Measurements from ENCODE around the gene MUC5B. TPM values are rescaled to one million over a fixed set of nuclear protein-coding genes. Genes with fewer than 3 reads are reported as not detected.

MUC5B gene
- total and polyA plus RNA-seq, 2 of the 13 experiments (the other 11 are each of a cell fraction or from before 2014, with no cell fraction given): 0.01 TPM; not detected in 1

DNA sequence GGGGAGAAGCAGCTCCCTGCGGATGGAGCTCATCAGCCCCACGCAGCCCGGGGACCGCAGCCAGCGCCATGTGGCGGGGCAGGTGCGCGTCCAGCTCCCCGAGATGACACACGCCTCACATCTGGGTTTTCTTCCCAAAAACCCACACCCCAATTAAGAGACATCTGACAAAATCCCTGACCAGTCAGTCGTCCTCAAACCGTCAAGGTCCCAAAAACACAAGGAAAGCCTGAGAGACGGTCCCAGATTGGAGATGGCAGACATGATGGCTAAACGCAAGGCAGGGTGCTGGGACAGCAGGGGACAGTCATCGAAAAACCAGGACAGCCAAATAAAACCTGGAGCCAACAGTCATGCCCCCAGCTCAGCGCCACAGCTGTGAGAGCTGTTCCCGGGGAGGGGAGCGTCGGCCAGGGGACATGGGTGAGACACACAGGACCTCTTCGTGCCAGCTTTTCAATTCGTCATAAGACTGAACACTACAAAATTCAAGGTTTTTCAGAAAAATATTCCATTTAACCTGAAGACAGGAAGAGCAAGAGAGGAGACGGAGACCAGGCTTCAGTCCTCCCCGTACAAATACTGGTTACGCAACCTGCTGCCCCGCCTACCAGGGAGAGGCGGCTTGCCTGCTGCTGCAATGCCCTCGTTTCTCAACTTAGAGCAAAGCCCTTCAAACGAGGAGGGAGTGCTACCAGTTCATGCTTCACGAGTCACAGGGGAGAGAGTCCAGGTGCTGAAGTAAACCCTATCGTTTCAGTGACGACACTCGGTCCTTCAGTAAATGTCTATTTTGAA, 76.0 kb downstream of the MUC5B start (continued):
- TF ChIP-seq TP53 (CRISPR knock-in tag; conservative IDR thresholded peaks at IDR 0.05) (peak; percentile 57; the same call in 1 of the 2 replicates), HMG20A (CRISPR knock-in tag; IDR thresholded peaks at IDR 0.05; ENCODE audit: borderline replicate concordance) (peak; percentile 41; the same call in 1 of the 2 replicates), ZNF660 (CRISPR knock-in tag; IDR thresholded peaks at IDR 0.05; ENCODE audit: borderline replicate concordance, low read depth) (no peak), DMAP1 (CRISPR knock-in tag; IDR thresholded peaks at IDR 0.05) (peak; percentile 81; the same call in 1 of the 2 replicates), CBFB (CRISPR knock-in tag; IDR thresholded peaks at IDR 0.05) (no peak; the same call in 1 of the 2 replicates), PITX1 (CRISPR knock-in tag; IDR thresholded peaks at IDR 0.05) (peak; percentile 84), ZFP1 (CRISPR knock-in tag; IDR thresholded peaks at IDR 0.05) (peak; percentile 40; the same call in 1 of the 2 replicates), MAFK (conservative IDR thresholded peaks at IDR 0.05 in 1 of 2, IDR thresholded peaks at IDR 0.05 in 1 of 2; ENCODE audit: low read length in 2 of 2) (no peak), PCBP1 (IDR thresholded peaks at IDR 0.05; ENCODE audit: borderline replicate concordance, low read depth, low read length) (no peak), ZNF878 (CRISPR knock-in tag; IDR thresholded peaks at IDR 0.05) (no peak), SMAD1 (CRISPR knock-in tag; IDR thresholded peaks at IDR 0.05; ENCODE audit: borderline replicate concordance, low read depth) (no peak), KDM1A (CRISPR knock-in tag; IDR thresholded peaks at IDR 0.05) (no peak), YY1 (IDR thresholded peaks at IDR 0.05; ENCODE audit: insufficient read depth, insufficient replicate concordance, low read depth, low read length) (no peak)
- TF ChIP-seq, protein P1, sequence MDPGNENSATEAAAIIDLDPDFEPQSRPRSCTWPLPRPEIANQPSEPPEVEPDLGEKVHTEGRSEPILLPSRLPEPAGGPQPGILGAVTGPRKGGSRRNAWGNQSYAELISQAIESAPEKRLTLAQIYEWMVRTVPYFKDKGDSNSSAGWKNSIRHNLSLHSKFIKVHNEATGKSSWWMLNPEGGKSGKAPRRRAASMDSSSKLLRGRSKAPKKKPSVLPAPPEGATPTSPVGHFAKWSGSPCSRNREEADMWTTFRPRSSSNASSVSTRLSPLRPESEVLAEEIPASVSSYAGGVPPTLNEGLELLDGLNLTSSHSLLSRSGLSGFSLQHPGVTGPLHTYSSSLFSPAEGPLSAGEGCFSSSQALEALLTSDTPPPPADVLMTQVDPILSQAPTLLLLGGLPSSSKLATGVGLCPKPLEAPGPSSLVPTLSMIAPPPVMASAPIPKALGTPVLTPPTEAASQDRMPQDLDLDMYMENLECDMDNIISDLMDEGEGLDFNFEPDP (CRISPR knock-in tag; conservative IDR thresholded peaks at IDR 0.05): no peak
- TF ChIP-seq, protein P2, sequence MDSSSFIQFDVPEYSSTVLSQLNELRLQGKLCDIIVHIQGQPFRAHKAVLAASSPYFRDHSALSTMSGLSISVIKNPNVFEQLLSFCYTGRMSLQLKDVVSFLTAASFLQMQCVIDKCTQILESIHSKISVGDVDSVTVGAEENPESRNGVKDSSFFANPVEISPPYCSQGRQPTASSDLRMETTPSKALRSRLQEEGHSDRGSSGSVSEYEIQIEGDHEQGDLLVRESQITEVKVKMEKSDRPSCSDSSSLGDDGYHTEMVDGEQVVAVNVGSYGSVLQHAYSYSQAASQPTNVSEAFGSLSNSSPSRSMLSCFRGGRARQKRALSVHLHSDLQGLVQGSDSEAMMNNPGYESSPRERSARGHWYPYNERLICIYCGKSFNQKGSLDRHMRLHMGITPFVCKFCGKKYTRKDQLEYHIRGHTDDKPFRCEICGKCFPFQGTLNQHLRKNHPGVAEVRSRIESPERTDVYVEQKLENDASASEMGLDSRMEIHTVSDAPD (CRISPR knock-in tag; IDR thresholded peaks at IDR 0.05): peak; percentile 47
- TF ChIP-seq, protein P3, sequence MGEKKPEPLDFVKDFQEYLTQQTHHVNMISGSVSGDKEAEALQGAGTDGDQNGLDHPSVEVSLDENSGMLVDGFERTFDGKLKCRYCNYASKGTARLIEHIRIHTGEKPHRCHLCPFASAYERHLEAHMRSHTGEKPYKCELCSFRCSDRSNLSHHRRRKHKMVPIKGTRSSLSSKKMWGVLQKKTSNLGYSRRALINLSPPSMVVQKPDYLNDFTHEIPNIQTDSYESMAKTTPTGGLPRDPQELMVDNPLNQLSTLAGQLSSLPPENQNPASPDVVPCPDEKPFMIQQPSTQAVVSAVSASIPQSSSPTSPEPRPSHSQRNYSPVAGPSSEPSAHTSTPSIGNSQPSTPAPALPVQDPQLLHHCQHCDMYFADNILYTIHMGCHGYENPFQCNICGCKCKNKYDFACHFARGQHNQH (CRISPR knock-in tag; IDR thresholded peaks at IDR 0.05): peak; percentile 76; the same call in 1 of the 2 replicates
- TF ChIP-seq, protein P4, sequence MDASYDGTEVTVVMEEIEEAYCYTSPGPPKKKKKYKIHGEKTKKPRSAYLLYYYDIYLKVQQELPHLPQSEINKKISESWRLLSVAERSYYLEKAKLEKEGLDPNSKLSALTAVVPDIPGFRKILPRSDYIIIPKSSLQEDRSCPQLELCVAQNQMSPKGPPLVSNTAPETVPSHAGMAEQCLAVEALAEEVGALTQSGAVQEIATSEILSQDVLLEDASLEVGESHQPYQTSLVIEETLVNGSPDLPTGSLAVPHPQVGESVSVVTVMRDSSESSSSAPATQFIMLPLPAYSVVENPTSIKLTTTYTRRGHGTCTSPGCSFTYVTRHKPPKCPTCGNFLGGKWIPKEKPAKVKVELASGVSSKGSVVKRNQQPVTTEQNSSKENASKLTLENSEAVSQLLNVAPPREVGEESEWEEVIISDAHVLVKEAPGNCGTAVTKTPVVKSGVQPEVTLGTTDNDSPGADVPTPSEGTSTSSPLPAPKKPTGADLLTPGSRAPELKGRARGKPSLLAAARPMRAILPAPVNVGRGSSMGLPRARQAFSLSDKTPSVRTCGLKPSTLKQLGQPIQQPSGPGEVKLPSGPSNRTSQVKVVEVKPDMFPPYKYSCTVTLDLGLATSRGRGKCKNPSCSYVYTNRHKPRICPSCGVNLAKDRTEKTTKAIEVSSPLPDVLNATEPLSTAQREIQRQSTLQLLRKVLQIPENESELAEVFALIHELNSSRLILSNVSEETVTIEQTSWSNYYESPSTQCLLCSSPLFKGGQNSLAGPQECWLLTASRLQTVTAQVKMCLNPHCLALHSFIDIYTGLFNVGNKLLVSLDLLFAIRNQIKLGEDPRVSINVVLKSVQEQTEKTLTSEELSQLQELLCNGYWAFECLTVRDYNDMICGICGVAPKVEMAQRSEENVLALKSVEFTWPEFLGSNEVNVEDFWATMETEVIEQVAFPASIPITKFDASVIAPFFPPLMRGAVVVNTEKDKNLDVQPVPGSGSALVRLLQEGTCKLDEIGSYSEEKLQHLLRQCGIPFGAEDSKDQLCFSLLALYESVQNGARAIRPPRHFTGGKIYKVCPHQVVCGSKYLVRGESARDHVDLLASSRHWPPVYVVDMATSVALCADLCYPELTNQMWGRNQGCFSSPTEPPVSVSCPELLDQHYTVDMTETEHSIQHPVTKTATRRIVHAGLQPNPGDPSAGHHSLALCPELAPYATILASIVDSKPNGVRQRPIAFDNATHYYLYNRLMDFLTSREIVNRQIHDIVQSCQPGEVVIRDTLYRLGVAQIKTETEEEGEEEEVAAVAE (CRISPR knock-in tag; IDR thresholded peaks at IDR 0.05; ENCODE audit: borderline replicate concordance): 0 out of 2 replicates have a peak, but pooled peaks have one; percentile 43
- TF ChIP-seq, protein P5, sequence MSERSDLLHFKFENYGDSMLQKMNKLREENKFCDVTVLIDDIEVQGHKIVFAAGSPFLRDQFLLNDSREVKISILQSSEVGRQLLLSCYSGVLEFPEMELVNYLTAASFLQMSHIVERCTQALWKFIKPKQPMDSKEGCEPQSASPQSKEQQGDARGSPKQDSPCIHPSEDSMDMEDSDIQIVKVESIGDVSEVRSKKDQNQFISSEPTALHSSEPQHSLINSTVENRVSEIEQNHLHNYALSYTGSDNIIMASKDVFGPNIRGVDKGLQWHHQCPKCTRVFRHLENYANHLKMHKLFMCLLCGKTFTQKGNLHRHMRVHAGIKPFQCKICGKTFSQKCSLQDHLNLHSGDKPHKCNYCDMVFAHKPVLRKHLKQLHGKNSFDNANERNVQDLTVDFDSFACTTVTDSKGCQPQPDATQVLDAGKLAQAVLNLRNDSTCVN (CRISPR knock-in tag; IDR thresholded peaks at IDR 0.05; ENCODE audit: borderline replicate concordance): no peak
- TF ChIP-seq, protein P6, sequence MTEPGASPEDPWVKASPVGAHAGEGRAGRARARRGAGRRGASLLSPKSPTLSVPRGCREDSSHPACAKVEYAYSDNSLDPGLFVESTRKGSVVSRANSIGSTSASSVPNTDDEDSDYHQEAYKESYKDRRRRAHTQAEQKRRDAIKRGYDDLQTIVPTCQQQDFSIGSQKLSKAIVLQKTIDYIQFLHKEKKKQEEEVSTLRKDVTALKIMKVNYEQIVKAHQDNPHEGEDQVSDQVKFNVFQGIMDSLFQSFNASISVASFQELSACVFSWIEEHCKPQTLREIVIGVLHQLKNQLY (CRISPR knock-in tag; IDR thresholded peaks at IDR 0.05): peak; percentile 57; the same call in 1 of the 2 replicates

Measured in HepG2 (cell line).